Neural cell (in vitro differentiated cells): ENCODE measurements around the gene CATSPERD.

Source experiments
- CTCF ChIP-seq: fragments of 450-650 bp; IDR thresholded peaks from 2 replicates; pipeline ENCODE4 v1.5.1; 2014; ENCODE audit warnings: antibody characterized with exemption, mild to moderate bottlenecking, moderate library complexity; ENCODE audit not compliant: poor library complexity, severe bottlenecking
- EP300 ChIP-seq: fragments of 450-650 bp; conservative IDR thresholded peaks from 2 replicates; pipeline ENCODE4 v1.6.1; 2014; ENCODE audit warnings: antibody characterized with exemption, mild to moderate bottlenecking, moderate library complexity; ENCODE audit not compliant: poor library complexity, severe bottlenecking
- EZH2 ChIP-seq: fragments of 200-600, 300-800 bp; shearing (Covaris generic), sonication (generic); IDR thresholded peaks from 2 replicates; pipeline ENCODE4 v1.6.1; 2014; ENCODE audit warnings: antibody characterized with exemption, low read length, borderline replicate concordance, mild to moderate bottlenecking; ENCODE audit not compliant: insufficient read depth, poor library complexity, severe bottlenecking
- POLR2AphosphoS5 ChIP-seq: IDR thresholded peaks from 2 replicates; pipeline ENCODE4 v1.6.1; 2012
- RAD21 ChIP-seq: fragments of 450-650 bp; conservative IDR thresholded peaks from 2 replicates; pipeline ENCODE4 v1.6.1; 2014; ENCODE audit warnings: antibody characterized with exemption, mild to moderate bottlenecking, moderate library complexity

GRCh38 chr19:5827891-5828660 lies 107.6 kb downstream of the CATSPERD start:
- TF ChIP-seq CTCF, result no peak
- peak; percentile 85 for TF ChIP-seq POLR2AphosphoS5
- TF ChIP-seq EZH2, result no peak
- no peak for TF ChIP-seq RAD21
- TF ChIP-seq EP300, result peak; percentile 36
